ENCODE data around the gene SIPA1L3. TPM values are rescaled to one million over a fixed set of nuclear protein-coding genes. Genes with fewer than 3 reads are reported as not detected.

SIPA1L3 gene
- total and polyA plus RNA-seq, 2 of the 13 experiments (the other 11 are each of a cell fraction or from before 2014, with no cell fraction given), result 5.5 to 7.7 TPM

DNA sequence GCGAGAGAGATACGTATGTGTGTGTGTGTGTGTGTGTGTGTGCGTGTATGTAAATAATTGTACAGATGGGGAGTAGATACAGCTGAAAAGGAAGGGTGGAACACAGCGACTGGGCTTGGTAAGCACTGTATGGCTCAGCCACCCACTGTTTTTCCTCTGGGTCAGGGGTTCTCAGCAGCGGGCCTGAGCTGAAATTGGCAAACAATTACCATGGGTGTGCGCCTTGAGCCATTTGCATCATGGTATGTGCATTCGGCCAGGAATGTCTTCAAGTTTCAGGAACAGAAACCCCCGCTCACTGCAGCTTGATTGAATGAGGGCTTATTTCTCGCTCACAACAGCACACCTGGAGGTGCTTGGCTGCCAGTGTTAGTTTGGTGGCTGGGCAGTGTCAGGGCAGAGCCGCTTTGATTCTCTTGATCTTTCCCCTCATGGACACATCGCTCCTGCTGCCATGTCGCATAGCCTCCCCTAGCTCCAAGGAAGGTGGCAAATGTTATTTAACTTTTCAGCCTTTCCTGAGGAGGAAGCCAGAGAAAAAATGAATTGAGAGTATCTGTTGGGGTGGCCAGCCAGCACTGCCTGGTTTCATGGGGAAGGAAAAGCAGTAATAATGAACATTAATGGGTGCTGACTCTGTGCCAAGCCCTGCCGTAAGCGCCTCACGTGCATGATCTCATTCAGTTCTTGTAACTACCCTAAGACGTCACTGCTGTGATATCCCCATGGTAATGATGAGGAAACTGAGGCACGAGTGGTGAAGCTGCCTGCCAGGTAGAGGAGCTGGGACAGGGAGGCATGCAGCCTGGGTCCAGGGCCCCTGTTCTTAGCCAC lies 126.9 kb downstream of the SIPA1L3 start (continued):
- TF ChIP-seq ZNF318 (CRISPR knock-in tag; IDR thresholded peaks at IDR 0.05), result no peak

- no peak overlapping the region for H2AFZ ChIP-seq (ENCODE audit: low read length)
- ChIA-PET POLR2A (no interaction called here), CTCF (ENCODE audit: low intra/inter-chr PET ratio, low total read pairs) (no interaction called here)
- no peaks in the 10 kb centered on the region for H4K20me1 ChIP-seq (ENCODE audit: insufficient read depth, low read length)
- no peak overlapping the region for H3K9ac ChIP-seq (ENCODE audit: insufficient read depth, low read depth, low read length)
- H3K27me3 ChIP-seq (ENCODE audit: control insufficient read depth in 1 of 2, insufficient read depth in 2 of 2, low read length in 2 of 2), result no peaks in the 10 kb centered on the region
- H3K27ac ChIP-seq (ENCODE audit: extremely low read length, insufficient read depth, low read length), result no peak overlapping the region
- 100% methylated on average over 4 of the region's 5 CpGs for WGBS (ENCODE audit: low lambda C conversion rate)
- no peak overlapping the region for H3K4me2 ChIP-seq (ENCODE audit: low read depth, low read length)
- no peak overlapping the region for H3K4me3 ChIP-seq (replicated peaks in 1 of 3; ENCODE audit: insufficient read depth in 1 of 3, low read depth in 2 of 3, low read length in 3 of 3)
- FAIRE-seq (no peak), ATAC-seq (no peak), DNase-seq (ENCODE audit: low spot score) (no peak)
- H3K79me2 ChIP-seq (ENCODE audit: insufficient read depth, low read length), result no peaks in the 10 kb centered on the region
- peaks cover 1 to 3% of the 10 kb centered on the region in 2 experiments; a peak in 1 of 5 replicates for H3K36me3 ChIP-seq (replicated peaks in 1 of 2; ENCODE audit: control insufficient read depth in 1 of 2, insufficient read depth in 2 of 2, low read length in 2 of 2)
- H3K9me3 ChIP-seq (ENCODE audit: low read length), result no peaks in the 10 kb centered on the region
- H3K4me1 ChIP-seq (ENCODE audit: insufficient read depth, low read length), result peaks cover 21% of the 10 kb centered on the region
- in situ Hi-C loops (cut with HindIII; ENCODE audit: extremely low pct_ligation_motif_present, low pct_unique_long_range_greater_than_20kb) (no loop called here), intact Hi-C loops (cut with micrococcal nuclease; ENCODE audit: unreplicated experiment) (no loop called here)
- no TSS peak for BruUV-seq (replicated peaks)
- TF ChIP-seq ZNF207 (IDR thresholded peaks at IDR 0.05; ENCODE audit: borderline replicate concordance) (no peak), ZNF691 (CRISPR knock-in tag; IDR thresholded peaks at IDR 0.05; ENCODE audit: borderline replicate concordance, low read depth) (no peak), RBM22 (optimal IDR thresholded peaks at IDR 0.05; ENCODE audit: low read length) (no peak), PAF1 (CRISPR knock-in tag; IDR thresholded peaks at IDR 0.05) (no peak), ERF (CRISPR knock-in tag; IDR thresholded peaks at IDR 0.05) (no peak)
- TF ChIP-seq, protein P1, sequence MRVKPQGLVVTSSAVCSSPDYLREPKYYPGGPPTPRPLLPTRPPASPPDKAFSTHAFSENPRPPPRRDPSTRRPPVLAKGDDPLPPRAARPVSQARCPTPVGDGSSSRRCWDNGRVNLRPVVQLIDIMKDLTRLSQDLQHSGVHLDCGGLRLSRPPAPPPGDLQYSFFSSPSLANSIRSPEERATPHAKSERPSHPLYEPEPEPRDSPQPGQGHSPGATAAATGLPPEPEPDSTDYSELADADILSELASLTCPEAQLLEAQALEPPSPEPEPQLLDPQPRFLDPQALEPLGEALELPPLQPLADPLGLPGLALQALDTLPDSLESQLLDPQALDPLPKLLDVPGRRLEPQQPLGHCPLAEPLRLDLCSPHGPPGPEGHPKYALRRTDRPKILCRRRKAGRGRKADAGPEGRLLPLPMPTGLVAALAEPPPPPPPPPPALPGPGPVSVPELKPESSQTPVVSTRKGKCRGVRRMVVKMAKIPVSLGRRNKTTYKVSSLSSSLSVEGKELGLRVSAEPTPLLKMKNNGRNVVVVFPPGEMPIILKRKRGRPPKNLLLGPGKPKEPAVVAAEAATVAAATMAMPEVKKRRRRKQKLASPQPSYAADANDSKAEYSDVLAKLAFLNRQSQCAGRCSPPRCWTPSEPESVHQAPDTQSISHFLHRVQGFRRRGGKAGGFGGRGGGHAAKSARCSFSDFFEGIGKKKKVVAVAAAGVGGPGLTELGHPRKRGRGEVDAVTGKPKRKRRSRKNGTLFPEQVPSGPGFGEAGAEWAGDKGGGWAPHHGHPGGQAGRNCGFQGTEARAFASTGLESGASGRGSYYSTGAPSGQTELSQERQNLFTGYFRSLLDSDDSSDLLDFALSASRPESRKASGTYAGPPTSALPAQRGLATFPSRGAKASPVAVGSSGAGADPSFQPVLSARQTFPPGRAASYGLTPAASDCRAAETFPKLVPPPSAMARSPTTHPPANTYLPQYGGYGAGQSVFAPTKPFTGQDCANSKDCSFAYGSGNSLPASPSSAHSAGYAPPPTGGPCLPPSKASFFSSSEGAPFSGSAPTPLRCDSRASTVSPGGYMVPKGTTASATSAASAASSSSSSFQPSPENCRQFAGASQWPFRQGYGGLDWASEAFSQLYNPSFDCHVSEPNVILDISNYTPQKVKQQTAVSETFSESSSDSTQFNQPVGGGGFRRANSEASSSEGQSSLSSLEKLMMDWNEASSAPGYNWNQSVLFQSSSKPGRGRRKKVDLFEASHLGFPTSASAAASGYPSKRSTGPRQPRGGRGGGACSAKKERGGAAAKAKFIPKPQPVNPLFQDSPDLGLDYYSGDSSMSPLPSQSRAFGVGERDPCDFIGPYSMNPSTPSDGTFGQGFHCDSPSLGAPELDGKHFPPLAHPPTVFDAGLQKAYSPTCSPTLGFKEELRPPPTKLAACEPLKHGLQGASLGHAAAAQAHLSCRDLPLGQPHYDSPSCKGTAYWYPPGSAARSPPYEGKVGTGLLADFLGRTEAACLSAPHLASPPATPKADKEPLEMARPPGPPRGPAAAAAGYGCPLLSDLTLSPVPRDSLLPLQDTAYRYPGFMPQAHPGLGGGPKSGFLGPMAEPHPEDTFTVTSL (CRISPR knock-in tag; IDR thresholded peaks at IDR 0.05; ENCODE audit: borderline replicate concordance), result no peak
These were observed 127.5 kb downstream of the SIPA1L3 start for GRCh38 chr19:38034492-38034860.
